ENCODE data around the gene ZBTB45.

ZBTB45 gene

DNA sequence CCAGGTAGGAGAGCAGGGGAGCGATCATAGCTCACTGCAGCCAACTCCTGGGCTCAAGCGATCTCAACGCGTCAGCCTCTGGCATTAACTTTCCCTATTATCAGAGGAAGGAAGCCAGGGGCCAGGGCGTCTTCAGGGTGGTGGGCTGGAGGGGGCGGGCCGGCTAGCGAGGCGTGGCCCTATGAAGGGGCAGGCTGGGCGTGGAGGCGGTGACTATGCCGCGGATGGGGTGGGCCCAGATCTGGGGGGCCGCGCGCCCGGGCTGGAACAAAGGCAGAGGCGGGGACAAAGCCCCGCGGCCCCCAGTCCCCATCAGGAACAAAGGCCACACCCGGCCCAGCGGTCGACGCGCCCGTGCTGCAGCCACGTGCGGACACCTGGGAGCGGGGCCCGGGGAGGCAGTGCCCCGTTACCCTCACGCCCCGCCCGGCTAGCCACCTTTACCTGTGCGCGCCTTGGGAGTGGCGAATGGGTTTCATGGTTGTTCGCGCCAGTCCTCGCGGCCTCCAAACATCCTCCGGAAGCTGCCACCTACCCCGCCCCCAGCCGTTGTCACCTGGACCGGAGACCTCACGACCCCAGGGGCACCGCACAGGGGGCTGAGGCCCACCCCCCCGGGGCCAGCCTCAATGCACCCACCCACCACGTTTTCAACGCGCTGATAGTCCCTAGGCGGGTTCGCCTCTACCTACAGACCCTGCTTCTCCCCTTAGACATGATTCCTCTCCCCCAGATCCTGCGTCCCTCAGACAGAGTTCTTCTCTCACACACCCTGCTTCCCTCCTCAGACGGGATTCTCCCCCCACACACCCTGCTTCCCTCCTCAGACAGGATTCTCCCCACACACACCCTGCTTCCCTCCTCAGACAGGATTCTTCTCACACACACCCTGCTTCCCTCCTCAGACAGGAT is 18.9 kb upstream of the ZBTB45 start:
- DNase-seq (ENCODE audit: low spot score): no peak

DNA sequence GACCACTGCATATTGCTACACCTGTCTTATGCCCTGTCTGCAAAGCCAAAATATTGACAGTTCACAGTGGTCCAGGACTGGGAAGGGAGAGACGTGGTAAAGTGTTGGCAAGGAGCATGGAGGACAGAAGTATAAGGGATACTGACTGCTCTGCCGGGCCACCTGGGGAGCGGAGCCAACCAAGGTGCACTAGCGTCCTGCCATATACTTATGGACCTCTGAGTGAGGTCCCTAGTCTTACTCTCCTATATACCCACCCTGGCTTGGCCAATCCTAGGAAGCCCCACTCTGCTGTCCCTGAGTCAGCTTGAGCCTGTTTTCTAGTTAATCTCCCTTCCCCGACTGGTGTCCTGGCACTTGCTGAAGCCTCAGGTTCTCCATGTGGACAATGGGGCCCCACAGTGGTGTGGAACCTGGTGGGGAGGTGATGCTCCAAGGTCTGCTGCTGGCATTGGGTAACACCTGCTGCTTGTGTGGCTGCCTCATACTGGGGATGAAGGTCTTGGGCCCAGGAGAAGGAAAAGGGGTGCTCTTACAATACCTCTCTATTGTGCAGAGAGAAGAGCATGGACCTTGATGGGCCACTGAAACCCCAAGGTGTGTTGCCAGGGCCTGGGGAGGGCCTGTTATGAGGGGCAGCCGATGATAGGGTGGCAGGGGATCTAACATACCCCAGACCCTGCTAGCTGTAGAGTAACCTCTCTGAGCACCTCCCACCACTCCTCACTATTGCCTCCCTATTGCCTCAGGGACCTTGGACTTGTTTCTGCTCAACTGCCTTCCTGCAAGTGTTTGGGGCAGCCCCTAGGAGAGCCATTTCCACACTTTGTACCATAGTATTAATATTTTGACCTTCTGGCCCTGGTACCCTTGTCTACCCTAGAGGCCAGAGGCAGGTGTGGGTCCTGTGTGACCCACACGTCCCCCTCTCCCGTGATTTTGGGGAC is 17.5 kb upstream of the ZBTB45 start:
- DNase-seq (ENCODE audit: low spot score): no peak

DNA sequence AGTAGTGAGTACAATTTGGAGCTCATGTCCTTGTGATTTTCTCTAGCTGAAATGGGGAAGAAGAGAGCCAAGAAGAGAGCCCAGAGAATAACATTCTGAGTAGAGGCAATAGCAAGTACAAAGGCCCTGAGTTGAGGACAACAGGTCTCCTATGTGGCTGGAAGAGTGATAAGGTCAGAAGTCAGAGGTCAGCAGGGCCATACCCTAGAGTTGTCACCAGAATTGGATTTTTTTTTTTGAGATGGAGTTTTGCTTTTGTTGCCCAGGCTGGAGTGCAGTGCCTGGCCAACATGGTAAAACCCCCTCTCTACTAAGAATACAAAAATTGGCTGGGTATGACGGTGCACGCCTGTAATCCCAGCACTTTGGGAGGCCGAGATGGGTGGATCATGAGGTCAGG is 16.2 kb upstream of the ZBTB45 start:
- DNase-seq (ENCODE audit: low spot score): no peak

DNA sequence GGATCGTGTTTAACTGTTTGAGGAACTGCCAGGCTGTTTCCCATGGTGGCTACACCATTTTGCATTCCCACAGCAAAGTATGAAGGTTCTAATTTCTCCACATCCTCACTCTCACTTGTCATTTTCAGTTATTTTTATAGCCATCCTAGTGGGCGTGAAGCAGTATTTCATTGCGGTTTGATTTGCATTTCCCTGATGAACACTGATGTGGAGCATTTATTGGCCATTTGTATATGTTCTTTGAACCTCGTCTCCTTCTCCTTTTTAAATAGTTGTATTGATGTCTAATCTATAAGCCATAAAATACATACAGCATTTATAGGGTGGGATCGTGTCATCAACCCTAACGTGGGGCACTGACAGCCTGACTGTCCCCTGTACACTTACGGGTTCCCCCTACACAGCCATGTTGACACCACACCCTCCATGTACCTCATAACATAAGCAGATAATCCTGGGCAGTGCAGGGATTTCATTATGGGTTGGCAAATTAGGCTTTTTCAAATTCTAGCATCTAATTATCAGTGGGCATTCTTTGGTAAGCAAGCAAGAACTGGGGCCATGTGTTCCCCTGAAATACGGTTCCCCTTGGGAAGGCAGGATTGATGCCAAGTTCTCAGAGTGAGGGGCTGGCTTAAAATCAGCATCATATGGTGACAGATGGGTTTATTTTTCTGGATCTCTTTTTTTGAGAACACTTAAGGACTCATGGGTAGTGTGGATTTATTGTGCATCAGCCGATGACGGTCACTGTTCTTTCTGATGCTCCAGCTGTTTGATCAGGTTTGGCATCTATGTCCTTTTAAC is 11.6 kb upstream of the ZBTB45 start:
- DNase-seq (ENCODE audit: low spot score): no peak

DNA sequence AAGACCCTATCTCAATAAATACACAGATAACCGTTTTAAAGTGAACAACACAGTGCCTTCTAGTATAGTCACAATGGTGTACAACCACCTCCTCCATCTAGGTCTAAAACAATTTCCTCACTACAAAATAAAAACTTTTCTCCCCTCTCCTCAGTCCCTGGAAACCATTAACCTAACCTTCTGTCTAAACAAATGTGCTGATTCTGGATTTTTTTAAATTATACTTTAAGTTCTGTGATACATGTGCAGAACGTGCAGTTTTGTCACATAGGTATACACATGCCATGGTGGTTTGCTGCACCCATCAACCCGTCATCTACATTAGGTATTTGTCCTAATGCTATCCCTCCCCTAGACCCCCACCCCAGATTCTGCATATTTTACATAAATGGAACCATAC is 9.8 kb upstream of the ZBTB45 start:
- no peak for DNase-seq (ENCODE audit: low spot score)

DNA sequence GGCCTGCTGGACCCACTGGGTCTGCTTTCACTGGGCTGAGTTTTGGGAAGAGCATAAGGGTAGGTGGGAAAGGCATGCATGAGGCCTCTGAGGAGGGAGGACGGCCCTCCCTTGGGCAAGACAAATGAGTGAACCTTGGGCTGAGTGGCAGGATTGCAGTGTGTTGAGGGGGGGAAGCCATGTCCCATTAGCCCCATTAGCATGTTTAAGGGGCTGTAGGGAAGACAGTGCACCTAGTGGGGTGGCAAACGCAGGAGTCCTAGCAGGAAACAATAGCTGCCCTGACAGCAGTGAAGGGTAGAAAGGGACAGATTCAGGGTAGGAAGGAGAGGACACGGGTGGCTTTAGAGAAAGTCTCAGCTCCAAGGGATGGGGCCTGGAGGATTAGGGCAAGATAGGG is 3.1 kb upstream of the ZBTB45 start:
- no peak for DNase-seq (ENCODE audit: low spot score)

DNA sequence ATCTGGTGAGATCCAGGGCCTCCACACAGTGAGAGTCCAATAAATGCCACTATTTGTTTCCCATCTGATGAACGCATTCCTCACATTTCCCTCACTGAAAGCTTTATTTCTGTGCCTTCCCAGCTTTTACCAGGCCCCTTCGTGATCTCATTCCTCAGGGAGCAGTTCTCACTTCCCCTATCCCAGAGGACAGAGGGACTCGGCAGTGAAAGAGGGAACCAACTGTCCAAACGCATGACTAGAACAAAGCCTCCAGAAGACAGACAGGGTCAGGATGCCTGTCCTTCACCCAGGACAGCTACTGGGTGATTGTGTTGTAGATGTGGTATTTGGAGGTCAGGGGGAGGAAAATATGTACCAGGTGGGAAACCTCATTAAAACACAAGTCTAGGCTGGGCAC is 2.0 kb upstream of the ZBTB45 start:
- DNase-seq (ENCODE audit: low spot score): no peak

DNA sequence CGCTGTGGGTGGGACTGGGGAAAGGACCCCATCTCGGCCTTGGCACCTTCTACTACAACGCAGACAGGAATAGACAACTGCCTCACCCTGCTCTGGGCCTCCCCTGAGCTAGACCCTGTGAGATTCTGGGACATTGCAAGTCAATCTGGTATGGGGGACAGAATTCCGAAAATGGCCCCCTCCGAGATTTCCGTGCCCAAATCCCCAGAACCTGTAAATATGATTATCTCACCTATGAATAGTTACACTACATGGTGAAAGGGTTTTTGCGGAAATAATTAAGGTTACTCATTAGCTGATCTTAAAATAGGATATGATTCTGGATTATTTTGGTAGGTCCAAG is 618 bp upstream of the ZBTB45 start:
- no peak for DNase-seq (ENCODE audit: low spot score)

DNA sequence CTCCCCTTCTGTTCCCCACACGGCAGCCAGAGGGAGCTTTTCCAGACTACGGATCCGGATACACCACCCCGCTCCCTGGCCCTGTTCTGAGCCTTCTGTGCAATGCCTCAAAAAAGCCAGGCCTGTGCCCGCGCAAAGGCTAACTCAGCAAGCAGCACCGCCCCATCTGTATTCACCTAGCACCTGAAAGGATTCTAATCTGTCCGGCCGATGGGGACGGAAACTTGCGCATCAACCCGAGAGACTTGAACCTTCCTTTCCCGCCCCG is 589 bp downstream of the ZBTB45 start:
- no peak for DNase-seq (ENCODE audit: low spot score)

DNA sequence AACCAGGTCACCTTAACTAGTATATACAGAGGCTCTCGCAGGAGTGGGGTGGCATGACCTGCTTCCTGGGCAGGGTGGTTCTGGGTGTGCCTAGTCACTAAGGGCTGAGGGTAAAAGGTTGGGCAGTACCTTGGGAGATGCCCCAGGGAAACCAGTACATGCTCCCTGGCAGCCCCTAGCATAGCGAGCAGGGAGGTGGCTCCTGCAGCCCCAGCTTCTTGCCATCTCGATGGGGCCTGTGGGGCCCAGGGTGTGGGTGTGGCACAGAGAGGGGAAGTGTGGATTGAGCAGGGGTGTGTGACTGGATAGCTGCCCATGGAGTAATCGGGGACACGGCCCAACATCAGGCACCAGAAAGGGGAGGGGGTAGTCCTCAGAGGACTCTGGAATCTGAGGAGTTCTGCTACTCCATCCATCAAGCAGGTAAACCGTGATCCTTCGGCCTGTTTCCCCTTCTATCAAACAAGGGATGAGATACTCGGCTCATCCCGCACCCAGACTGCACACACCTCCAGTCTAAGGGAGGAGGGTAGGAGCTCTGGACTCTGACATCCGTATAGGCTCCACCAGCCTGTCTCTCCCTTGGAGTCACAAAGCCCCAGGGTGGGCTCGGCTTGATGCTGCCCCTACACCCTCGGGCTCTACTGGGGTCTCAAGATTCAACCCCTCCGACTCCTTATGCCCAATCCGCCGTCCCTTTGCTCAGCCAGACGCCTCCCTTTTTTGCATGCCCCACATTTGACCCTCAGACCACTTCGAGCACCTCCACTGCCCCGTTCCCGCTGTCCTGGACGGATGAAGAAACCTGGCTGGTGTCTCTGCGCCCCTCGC is 1.1 kb downstream of the ZBTB45 start:
- no peak for DNase-seq (ENCODE audit: low spot score)

DNA sequence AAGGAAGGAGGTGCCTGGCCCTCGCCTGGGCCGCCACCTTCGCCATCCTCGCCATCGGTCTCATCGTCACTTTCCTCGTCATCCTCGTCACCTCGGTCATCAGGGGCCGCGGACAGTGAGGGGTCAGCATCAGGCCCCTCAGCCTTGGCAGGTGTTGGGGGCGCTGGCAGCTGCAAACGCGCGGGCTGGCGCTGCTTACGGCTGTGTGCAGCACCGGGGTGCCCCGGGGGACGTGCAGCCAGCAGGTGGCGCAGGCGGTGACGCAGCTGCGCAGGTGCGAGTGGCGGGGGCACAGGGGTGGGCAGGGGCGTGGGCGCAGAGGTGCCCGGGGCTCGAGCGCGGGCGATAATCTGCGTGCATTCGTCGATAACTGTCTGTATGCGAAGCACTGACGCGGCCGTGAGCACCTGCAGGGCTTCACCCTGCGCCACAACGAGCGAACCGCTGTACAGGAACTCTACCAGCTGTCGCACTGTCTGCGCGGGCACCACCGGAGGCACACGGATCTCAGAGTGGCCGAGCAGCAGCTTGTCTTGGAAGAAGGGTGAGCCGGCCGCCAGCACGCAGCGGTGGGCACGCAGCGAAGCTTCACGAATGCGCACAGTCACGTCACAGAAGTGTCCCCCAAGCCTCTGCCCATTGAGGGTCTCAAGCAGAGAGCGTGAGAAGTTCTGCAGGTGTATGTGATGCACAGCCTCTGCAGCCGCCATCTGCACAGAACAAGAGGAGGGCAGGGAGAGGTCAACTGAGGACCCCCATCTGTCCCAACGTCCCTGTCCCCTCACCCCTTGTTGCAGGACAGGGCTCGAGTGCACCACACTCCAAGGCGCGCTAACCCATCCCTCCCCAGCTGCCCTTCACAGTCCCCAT is 2.4 kb downstream of the ZBTB45 start:
- no peak for DNase-seq (ENCODE audit: low spot score)

DNA sequence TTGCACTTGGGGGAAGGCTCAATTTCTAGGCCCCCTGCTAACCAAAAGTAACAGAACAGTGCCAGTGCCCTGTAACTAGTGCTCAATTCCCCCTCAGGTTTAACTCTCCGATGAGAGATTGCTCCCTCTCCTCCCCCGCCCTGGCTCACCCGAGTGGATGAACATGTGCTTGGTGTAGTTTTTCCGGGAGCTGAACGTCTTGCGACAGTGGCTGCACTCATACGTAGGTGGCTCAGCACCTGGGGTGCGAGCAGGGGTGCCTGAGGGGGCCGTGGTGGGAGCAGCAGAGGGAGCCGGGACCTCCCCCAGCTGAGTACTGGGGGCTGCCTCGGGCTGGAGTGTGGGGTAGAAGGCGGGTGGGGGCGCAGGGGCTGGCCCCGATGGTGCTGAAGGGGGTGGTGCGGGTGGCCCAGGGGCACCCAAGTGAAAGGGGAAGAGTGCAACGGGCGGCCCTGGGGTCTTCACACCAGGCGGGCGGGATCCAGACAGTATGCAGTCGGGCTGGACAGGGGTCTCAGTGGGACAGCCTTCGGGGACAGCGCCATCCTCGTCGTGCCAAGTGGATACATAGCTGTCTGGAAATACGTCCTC is 3.3 kb downstream of the ZBTB45 start:
- no peak for DNase-seq (ENCODE audit: low spot score)

DNA sequence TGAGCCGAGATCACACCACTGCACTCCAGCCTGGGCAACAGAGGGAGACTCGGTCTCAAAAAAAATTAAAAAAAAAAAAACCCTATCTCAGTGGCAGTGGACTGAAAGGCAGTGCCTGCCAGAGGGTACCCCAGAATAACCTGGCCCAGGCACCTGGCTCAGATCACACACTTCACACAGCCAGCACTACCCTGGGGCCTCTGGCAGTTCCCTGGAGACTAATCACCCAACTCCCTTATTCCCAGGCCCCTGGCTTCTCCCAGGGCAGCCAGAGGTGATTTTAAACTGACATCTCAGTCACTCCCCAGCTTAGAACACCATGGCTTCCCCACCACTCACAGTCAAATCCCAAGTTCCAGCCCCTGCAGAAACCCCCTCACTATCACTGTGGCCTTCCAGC is 4.4 kb downstream of the ZBTB45 start:
- DNase-seq (ENCODE audit: low spot score): no peak

DNA sequence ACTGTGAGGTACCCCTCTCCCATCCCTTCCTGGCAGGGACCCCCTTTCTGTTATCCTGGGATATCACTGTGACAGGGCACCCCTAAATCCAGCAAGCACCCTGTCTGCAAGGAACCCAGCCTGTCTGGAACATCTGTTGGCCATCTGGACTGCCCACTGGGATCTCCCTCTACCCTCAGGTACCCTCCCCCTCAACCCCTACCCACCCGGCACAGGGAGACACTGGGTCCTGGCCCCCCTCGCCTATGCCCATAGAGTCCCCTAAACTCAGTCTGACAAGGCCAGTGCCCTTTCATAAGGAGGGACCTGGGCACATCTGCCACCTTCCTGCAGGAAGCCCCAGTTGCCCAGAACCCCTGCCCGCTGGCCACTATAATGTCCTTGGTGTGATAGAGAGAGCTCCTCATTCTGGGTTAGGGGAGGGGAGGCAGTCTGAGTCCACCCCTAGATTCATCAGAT is 5.0 kb downstream of the ZBTB45 start:
- DNase-seq (ENCODE audit: low spot score): no peak

DNA sequence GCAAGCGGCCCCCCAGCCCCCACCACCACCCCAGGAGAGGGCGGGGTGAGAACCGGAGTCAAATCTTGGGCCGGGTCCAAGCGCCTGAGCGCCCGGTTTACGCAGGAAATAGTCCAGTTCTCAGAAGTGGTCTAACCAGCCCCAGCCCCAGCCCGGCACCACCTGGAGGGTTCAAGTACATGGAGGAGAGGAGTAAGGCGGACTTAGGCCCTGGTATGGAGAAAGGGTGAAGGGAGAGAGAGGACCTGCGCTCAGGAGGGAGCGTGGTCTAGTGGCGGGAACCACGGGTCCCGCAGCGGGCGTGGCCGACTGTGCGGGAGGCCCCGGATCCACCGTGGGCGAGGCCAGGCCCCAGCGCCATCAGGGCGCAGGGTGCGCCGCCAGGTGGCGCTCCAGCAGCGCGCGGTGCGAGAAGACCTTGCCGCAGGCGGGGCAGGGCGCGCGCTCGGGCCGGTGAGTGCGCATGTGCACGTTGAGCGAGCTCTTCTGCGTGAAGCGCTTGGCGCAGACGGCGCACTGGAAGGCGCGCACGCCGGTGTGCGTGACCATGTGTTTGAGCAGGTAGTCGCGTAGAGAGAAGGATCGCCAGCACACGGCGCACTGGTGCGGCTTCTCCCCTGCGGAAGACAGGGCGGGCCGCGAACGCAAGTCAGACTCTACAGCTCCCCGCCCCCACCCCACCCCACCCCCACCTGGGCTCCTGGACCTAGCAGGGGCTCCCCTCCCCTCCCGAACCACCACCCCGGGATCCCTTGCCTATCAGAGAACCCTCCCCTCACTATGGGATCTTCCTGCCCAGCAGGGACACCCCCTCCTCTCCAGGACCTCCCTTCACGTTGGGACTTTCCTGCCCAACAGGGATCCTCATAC is 5.7 kb downstream of the ZBTB45 start:
- peak; percentile 74 for DNase-seq (ENCODE audit: low spot score)

DNA sequence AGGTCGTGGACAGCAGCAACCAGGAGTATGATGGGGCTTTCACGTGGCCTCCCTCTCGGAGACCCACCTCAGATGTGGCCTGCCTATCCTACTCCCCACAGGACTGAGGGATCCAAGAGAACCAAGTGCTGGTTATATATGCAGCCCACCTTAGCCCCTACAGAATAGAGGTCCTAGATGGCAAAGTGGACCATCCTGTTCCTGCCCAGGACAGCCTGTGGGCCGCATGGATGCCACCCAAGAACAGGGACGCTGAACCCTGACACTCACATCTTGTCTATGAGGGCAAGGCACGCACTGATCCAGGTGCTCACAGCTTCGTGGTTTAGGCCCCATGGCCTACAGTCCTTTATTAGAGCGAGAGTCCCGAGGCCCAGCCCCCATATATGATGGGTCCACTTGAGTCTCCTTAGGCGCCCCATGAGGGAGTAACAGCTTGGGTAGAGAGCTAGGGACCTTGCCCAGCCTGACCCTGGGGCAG is 6.4 kb downstream of the ZBTB45 start:
- no peak for DNase-seq (ENCODE audit: low spot score)

DNA sequence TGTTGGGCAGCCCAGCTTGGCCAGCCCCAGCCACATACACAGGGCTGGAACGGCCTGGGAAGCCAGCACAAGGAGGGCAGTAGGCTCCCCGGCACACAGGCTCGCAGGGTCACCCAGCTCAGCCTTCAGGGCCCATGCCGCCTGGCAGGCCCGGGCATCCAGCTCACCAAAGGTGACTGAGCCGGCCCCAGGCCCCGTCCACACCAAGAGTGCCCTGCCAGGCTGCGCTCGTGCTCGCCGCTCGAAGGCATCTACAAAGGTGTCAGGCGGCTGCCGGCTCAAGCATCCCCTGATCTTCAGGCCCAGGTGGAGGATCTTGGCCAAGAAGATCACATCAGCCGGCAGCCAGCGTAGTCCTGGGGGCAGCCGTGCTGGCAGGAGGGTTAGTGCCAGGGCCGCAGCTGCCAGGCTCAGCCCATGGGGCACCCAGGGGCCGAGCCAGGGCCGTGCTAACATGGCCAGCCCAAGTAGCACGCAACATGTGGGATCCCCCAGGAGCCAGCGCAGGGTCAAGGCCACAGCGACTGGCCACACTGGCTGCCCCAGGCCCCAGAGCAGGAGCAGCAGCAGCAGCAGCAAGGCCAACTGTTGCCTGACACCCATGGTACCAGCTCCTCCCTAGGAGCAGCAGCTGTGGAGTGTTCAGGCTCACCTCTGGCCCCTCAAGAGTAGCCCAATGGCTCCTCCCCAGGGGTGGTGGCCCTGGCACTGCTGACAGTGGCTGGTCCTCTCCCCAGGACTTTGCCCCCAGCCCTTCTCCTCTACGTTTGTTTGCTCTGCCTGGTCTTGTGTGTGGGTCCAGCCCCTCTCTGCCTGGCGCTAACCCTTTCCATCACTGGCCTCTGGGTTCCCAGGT is 8.0 kb downstream of the ZBTB45 start, which contains the start of gene SLC27A5:
Gene SLC27A5, minus strand, starts transcription at position 640 of the 856 bp plus-strand sequence. Its CDS starts 37 bp downstream, at position 603.
- no peak for DNase-seq (ENCODE audit: low spot score)
